Subcutaneous adipose tissue (tissue), 4 donors: ENCODE data around the gene WSB2. TPM values are rescaled to one million over a fixed set of nuclear protein-coding genes. Genes with fewer than 3 reads are reported as not detected.

ENCODE experiments used
- total RNA-seq, 4 donors: library from RNA; depleted of rRNA; stranded (reverse); fragments of >200 nt; gene quantifications; one replicate each; pipeline ENCODE4 v1.1.0, GENCODE V29; 2016
- TF ChIP-seq, protein P1 (sequence below): fragments of 450-650 bp; IDR thresholded peaks from one replicate; pipeline ENCODE4 v1.5.1; 2016; ENCODE audit warnings: low read depth, mild to moderate bottlenecking, control low read depth, antibody characterized with exemption, moderate library complexity

The WSB2 gene
- total RNA-seq, 4 donors from 2014 or later: 52.7 to 88.9 (median 58.8) TPM

GRCh38 chr12:118032188-118032587, 28.8 kb downstream of the WSB2 start:
- TF ChIP-seq, protein P1, sequence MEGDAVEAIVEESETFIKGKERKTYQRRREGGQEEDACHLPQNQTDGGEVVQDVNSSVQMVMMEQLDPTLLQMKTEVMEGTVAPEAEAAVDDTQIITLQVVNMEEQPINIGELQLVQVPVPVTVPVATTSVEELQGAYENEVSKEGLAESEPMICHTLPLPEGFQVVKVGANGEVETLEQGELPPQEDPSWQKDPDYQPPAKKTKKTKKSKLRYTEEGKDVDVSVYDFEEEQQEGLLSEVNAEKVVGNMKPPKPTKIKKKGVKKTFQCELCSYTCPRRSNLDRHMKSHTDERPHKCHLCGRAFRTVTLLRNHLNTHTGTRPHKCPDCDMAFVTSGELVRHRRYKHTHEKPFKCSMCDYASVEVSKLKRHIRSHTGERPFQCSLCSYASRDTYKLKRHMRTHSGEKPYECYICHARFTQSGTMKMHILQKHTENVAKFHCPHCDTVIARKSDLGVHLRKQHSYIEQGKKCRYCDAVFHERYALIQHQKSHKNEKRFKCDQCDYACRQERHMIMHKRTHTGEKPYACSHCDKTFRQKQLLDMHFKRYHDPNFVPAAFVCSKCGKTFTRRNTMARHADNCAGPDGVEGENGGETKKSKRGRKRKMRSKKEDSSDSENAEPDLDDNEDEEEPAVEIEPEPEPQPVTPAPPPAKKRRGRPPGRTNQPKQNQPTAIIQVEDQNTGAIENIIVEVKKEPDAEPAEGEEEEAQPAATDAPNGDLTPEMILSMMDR: no peak

DNA sequence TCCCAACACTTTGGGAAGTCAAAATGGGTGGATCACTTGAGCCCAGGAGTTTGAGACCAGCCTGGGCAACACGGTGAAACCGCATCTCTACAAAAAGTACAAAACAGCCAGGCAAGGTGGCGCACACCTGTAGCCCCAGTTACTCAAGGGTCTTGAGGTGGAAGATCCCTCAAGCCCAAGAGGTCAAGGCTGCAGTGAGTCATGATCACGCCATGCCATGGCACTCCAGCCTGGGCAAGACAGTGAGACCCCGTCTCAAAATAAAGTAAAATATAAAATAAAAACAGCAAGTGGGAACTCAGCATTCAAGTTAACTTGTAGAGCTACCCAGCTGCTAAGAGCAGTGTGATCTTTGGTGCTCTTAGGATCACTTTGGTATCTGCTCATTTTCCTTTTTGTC, 31.8 kb downstream of the WSB2 start:
- TF ChIP-seq, protein P1: no peak

DNA sequence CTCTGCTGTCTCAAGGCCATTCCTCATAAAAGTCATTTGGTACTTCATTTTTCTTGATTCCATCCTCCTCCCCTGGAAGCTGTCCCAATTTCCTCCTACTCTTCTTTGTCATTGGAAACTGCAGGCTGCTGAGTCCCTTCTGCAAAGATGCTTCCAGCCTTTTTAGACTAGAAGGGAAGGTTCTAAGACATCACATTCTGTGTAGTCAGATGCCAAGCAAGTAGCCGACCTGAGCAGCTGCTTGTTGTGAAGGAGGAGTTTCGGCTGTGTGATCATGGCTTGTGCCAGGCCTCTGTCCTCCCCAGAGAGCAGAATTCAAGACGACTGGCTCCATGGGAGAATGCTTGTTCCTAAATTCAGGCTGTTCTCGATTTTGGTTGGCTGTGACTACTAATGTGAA, 35.8 kb downstream of the WSB2 start:
- TF ChIP-seq, protein P1: no peak

DNA sequence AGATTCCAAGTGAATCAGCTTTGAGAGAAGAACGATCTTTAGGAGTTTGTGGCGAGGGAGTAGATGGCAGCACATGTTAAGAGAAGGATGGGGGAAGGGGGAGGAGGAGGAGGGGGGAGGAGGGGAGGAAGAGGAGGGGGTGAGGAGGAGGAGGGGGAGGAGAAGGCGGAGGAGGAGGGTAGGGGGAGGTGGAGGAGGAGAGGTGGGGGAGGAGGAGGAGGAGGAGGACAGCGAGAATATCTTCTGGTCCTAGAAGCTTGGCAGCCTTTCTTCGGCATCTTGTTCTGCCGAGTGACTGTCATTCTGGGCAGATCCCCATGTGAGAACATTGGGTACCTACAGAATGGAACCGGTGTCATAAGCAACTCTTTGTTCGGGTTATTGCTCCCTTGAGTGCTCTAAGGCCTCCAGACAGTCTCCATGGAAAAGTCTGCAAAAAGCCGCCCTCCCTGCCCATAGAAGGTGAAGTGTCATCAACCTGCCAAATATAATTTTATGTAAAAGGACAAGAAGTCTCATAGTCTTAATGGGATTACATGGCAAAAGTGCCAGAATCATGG, 37.6 kb downstream of the WSB2 start:
- TF ChIP-seq, protein P1: no peak

DNA sequence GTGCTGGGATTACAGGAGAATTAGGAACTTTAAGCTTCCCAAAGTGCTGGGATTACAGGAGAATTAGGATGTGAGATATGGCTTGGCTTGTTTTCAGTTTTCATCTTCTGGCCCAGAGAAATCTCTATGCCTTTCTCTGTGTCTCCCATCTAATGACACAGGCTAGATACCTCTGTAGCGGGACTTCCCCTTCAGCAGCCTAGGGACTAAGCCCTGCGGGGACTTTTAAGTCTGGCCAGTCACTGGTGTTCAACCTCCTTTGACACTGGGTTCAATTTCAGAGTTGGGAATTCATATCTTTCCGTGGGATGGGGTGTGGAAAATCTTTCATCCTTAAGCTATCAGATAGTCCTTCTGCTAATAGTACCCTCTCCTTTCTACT, 38.3 kb downstream of the WSB2 start:
- TF ChIP-seq, protein P1: no peak

DNA sequence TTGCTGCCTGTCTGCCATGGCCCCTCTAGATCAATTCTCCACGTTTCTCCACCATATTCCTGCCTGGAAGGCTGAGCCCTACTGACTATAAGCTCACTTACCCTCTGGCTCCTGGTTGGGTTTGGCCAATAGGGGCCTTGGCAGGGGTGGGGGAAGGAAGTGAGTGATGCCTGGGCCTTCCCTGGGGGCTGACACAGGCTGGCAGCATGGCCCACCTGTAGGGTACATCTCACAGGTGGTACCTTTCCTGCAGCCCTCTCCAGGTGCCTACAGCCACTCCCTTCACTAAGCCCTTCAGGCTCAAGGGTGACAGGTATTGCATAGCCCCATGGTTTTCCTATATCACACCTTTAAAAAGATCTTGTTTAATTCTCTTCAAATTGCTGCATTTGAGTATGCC, 40.9 kb downstream of the WSB2 start:
- TF ChIP-seq, protein P1: no peak

DNA sequence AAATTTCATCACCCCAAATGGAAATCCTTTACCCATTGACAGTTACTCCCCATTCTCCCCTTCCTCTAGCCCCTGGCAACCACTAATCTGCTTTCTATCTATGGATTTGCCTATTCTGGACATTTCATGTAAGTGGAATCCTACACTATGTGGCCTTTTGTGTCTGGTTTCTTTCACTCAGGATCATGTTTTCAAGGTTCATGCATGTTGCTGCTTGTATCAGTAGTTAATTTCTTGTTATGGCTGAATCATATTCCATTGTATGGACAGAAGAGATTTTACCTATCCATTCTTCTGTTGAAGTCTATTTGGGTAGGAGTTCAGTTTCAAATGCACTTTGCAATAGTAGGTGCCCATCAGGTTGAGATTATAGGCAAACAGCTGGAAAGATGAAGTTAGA, 43.1 kb downstream of the WSB2 start:
- TF ChIP-seq, protein P1: no peak
